LNCaP clone FGC (cell line): Measurements from ENCODE around the gene CSTF1.

Experiments
- DNase-seq: peaks from one replicate; pipeline ENCODE4 v3.0.0-alpha.2; 2011; ENCODE audit warnings: low read depth
- H3K4me3 ChIP-seq: 2 replicates; pipeline ENCODE4 v1.5.1; 2011; ENCODE audit warnings: mild to moderate bottlenecking, low read depth, low read length, control low read depth
- TF ChIP-seq, protein P1 (sequence below): IDR thresholded peaks from 2 replicates; pipeline ENCODE4 v1.5.1; 2012; ENCODE audit warnings: mild to moderate bottlenecking; ENCODE audit not compliant: control insufficient read depth, insufficient read depth; ENCODE audit errors: extremely low read depth

The CSTF1 gene

DNA sequence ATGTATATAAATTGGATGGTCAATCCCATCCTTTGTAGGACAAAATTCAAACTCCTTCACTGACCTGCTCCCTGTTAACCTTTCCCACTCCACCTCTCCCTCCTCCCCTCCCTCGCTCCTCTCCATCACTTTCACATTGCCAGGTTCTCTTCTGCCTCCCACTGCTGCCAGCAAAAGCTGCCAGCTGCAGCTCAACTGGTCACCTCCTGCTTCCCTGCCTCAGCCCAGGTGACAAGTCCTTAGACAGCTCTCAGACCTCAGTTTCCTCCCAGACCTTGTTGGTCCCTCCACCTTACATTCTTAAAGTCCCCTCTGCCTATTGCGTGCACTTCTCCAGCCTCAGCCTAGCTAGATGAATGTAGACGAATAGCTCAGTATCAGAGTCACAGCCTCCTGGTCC is 52.7 kb downstream of the CSTF1 start:
- H3K4me3 ChIP-seq = no peak overlapping the region
- DNase-seq = no peak
- TF ChIP-seq, protein P1, sequence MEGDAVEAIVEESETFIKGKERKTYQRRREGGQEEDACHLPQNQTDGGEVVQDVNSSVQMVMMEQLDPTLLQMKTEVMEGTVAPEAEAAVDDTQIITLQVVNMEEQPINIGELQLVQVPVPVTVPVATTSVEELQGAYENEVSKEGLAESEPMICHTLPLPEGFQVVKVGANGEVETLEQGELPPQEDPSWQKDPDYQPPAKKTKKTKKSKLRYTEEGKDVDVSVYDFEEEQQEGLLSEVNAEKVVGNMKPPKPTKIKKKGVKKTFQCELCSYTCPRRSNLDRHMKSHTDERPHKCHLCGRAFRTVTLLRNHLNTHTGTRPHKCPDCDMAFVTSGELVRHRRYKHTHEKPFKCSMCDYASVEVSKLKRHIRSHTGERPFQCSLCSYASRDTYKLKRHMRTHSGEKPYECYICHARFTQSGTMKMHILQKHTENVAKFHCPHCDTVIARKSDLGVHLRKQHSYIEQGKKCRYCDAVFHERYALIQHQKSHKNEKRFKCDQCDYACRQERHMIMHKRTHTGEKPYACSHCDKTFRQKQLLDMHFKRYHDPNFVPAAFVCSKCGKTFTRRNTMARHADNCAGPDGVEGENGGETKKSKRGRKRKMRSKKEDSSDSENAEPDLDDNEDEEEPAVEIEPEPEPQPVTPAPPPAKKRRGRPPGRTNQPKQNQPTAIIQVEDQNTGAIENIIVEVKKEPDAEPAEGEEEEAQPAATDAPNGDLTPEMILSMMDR = no peak

DNA sequence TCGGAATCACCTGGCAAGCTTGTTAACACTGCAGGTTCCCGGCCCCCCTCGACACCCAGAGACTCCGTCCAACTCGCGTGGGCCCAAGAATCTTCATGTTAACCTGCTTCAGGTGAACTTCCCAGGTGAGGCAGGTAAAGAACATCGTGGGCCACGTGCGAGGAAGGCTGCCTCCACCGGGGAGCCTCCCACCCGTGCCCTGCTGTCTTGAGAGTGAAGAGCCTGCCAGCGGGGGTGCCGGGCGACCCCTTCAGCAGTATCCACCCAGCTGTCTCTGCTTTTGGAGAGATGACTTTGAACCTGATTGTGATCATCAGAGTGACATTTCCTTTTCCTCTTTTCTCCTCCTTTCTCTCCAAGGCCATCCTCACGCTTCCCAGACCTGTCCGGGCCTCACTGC is 53.1 kb downstream of the CSTF1 start:
- TF ChIP-seq, protein P1 = no peak
- H3K4me3 ChIP-seq = no peak overlapping the region
- no peak for DNase-seq

DNA sequence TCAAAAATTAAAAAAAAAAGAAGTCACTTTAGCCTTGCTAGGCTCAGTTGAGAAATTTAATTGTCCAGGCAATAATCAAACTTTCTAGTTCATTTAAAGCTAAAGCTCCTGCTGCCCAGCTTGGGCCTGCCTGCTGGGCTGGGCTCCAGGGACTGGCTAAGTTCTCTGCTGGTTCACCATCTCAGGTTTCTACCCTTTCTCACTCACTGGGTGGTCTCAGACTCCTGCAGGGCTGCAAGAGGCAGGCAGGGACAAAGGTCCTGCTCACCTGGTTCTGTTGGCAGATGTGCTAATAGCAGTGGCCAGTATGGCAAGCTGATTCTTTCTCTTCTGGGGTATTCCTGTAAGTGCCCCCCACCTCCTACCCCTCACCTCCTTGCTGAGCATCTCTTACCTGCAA is 54.8 kb downstream of the CSTF1 start:
- H3K4me3 ChIP-seq = no peak overlapping the region
- TF ChIP-seq, protein P1 = no peak
- no peak for DNase-seq

DNA sequence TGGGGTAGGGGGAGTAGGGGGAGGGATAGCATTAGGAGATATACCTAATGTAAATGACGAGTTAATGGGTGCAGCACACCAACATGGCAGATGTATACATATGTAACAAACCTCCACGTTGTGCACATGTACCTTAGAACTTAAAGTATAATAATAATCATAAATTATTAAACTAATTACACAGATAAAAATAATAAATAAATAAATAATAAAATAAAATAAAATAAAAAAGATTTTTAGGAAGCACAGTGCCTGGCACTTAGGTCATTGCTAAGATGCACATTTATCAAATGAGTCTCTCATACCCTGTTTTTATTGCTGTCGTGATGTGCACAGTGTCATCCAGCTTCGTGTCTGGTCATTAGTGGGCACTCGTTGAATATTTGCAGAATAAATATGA is 57.0 kb downstream of the CSTF1 start:
- no peak overlapping the region for H3K4me3 ChIP-seq
- TF ChIP-seq, protein P1 = no peak
- DNase-seq = no peak

DNA sequence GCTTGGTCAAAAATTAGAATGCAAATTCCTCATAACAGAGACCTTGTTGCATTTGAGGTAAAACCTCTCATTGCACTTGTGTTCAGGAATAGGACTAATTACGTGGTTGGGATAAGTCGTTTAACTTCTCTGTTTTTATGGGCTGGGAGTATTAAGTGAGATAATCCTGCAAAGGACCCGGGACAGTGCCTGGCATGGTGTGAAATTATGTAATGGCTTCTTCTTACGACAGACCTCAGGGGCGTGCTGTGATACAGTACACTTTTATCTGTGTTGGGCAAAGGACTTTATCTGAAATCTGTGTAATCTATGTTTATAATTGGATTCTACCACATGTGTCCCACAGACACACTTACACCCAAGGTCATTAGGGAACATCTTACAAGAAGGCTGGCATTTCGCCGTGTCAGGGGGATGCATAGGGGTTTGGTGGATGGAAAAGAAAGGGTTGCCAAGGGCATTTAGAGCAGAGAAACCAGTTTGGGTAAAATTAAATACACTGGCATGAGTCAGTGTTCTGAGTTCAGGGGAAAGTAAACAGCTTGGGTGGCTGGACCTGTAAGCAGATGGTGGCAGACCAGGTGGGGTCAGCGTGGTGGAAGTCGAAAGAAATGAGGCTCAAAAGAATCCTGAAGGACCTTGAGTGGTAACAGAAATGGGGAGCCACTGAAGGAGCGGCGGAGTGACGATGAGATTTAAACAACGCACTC is 58.8 kb downstream of the CSTF1 start:
- no peak for DNase-seq
- H3K4me3 ChIP-seq = no peak overlapping the region
- TF ChIP-seq, protein P1 = no peak

DNA sequence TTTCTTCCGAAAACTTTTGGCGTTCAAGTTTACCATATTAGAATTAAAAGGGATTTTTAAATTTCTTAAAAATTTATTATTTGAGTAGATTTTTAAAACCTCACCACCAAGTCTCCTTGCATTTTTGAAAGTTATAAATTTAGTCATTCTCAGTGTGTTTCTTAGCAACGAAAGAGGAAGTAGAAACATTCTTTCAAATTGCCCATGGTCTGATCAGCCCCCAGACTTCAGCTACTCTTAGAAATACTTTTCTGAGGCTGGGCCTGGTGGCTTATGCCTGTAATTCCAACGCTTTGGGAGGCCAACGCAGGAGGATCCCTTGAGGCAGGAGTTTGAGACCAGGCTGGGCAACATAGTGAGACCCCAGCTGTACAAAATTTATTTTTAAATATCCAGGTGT is 60.9 kb downstream of the CSTF1 start:
- TF ChIP-seq, protein P1 = no peak

DNA sequence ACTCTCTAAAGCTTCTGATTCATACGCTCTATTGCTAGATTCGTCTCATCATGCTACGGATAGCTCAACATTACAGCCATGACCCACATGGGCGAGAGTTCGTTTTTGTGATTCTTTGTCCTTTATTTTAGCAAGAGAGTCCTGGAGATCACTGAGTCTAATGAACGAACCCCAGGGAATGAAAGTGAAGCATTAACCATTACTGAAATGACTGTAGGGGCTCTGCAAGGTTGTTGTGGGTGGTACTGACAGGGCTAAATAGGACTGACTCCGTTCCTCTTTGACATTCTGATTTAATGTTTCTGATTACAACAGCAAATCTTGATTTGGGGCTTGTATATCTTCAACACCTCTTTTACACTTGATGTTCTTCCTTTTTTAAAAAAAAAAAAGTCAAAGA is 62.3 kb downstream of the CSTF1 start:
- H3K4me3 ChIP-seq = no peak overlapping the region
- TF ChIP-seq, protein P1 = no peak
- no peak for DNase-seq

More for the DNA sequence above, 60.9 kb downstream of the CSTF1 start:
- DNase-seq = no peak
- H3K4me3 ChIP-seq = no peak overlapping the region
